HT1080 (cell line): ENCODE measurements around the gene STX8. TPM values are rescaled to one million over a fixed set of nuclear protein-coding genes. Genes with fewer than 3 reads are reported as not detected.

Experiments used
- DNase-seq: peaks from one replicate; pipeline ENCODE4 v3.0.0-alpha.2; 2015; ENCODE audit warnings: low read depth
- total RNA-seq: library from RNA; depleted of rRNA; stranded (reverse); fragments of >200 nt; shearing (Covaris generic); gene quantifications from 2 replicates; pipeline ENCODE4 v1.2.3, GENCODE V29; 2014

Gene STX8
- total RNA-seq, 1 experiment from 2014 or later, result 32.7 TPM

- no peak for DNase-seq
Observed at GRCh38 chr17:9229160-9229825, 346.3 kb downstream of the STX8 start.

- peak; percentile 20 for DNase-seq
Observed at GRCh38 chr17:9228408-9229159, 347.0 kb downstream of the STX8 start.

- DNase-seq, result no peak
Observed at GRCh38 chr17:9227819-9228407, 347.7 kb downstream of the STX8 start.

GRCh38 chr17:9226794-9227135 lies 348.9 kb downstream of the STX8 start:
- DNase-seq, result no peak

- no peak for DNase-seq
Observed at GRCh38 chr17:9226130-9226793, 349.4 kb downstream of the STX8 start.

- no peak for DNase-seq
Observed at GRCh38 chr17:9225305-9226101, 350.1 kb downstream of the STX8 start.

GRCh38 chr17:9224485-9224884 lies 351.1 kb downstream of the STX8 start:
- DNase-seq, result no peak

GRCh38 chr17:9223531-9223930 lies 352.1 kb downstream of the STX8 start:
- DNase-seq, result no peak

- DNase-seq, result no peak
Observed at GRCh38 chr17:9221922-9222180, 353.8 kb downstream of the STX8 start.

- DNase-seq, result no peak
Observed at GRCh38 chr17:9221147-9221921, 354.3 kb downstream of the STX8 start.

GRCh38 chr17:9220398-9221146 lies 355.0 kb downstream of the STX8 start:
- no peak for DNase-seq

- DNase-seq, result no peak
Observed at GRCh38 chr17:9219631-9220397, 355.8 kb downstream of the STX8 start.

- DNase-seq, result no peak
Observed at GRCh38 chr17:9218911-9219310, 356.7 kb downstream of the STX8 start.

- no peak for DNase-seq
Observed at GRCh38 chr17:9218064-9218635, 357.5 kb downstream of the STX8 start.

GRCh38 chr17:9217151-9218056 lies 358.2 kb downstream of the STX8 start:
- peak; percentile 30 for DNase-seq

GRCh38 chr17:9215465-9215864 lies 360.2 kb downstream of the STX8 start:
- DNase-seq, result no peak

- no peak for DNase-seq
Observed at GRCh38 chr17:9213303-9213640, 362.3 kb downstream of the STX8 start.
